Activated T-cell treated with anti-CD3 and anti-CD28 coated beads for 4 hours (primary cell): Measurements from ENCODE around the gene LPCAT4.

Source experiments
- DNase-seq: peaks from one replicate; pipeline ENCODE4 v3.0.0-alpha.2; 2020

Gene LPCAT4

GRCh38 chr15:34335176-34336032 is 31.6 kb downstream of the LPCAT4 start:
- no peak for DNase-seq

DNA sequence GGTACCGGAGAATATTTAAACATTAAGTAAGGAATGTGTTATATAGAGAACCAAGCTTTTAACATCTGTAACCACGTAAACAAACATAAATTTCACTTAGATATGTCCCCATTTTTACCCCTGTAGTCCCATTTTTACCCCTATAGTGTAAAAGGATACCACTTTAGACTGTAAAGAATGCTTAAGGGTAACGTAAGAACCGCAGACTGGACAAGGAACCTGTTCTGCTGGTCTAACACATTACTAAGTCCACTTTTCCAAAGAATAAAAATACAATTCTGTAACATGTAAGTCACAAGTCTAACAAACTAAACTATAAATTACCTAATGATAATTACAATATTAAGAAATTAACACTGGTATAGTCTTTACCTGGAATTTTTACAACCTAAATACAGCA is 32.3 kb downstream of the LPCAT4 start:
- no peak for DNase-seq

DNA sequence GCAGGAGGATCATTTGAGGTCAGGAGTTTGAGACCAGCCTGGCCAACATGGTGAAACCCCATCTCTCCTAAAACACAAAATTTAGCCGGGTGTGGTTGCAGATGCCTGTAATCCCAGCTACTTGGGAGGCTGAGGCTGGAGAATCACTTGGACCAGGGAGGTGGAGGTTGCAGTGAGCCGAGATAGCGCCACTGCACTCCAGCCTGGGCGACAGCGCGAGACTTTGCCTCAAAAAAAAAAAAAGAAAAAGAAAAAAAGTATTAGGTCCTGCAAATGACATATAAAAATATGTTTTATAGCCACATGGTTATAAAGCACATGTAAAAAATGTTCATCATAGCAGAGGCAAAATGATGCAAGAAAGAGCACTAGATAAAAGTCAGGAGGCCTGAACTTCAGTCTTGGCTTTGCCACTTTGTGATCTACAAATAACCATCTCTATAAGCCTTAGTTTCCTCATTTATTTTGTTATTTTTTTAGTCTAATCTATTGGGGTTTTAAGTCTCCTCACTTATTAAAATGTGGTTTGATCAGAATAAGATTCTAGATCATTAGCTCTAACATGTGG is 34.4 kb downstream of the LPCAT4 start:
- no peak for DNase-seq

- no peak for DNase-seq
Measured at GRCh38 chr15:34331809-34332208, 35.2 kb downstream of the LPCAT4 start.

GRCh38 chr15:34330279-34330678 is 36.7 kb downstream of the LPCAT4 start:
- DNase-seq = no peak

DNA sequence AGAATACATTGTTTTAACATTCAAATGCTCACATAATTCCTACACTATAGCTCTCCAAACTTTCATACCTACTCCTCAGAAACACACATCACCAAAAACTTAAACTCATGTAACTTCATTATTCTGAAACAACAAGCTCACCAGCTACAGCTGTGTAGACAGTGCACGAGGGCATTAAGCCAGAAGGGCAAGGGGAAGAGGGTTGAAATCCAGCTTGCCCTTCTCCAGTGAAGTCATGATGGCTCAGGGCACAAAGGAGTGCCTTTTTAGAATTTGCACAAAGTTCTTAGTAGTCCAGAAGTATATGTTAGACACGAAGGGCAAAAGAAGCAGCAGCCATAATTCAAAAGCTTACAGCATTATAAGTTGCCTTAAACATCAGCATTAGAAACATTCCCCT is 38.0 kb downstream of the LPCAT4 start:
- DNase-seq = no peak

DNA sequence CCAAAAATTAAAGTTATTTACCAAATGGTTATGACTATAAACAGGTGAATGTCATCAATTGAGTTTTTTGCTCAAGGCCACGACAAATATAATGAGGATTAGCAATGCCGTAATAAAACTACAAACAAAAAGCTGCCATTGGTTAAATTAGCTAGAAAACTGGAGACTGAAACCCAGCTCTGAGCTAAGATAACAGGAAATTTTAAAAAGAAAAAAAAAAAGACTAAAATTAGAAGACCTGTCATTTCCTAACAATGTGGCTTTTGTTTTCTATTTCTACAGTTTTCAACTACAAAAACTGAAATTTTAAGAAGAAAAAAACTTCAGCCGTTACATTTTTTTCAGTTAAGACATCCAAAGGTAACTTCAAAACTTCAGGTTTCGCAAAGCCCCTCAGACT is 39.1 kb downstream of the LPCAT4 start:
- no peak for DNase-seq

- DNase-seq = no peak
Measured at GRCh38 chr15:34325368-34325767, 41.6 kb downstream of the LPCAT4 start.

- DNase-seq = no peak
Measured at GRCh38 chr15:34324933-34325332, 42.1 kb downstream of the LPCAT4 start.

GRCh38 chr15:34323217-34323616 is 43.8 kb downstream of the LPCAT4 start:
- DNase-seq = no peak

GRCh38 chr15:34318277-34319079 is 48.5 kb downstream of the LPCAT4 start:
- no peak for DNase-seq

GRCh38 chr15:34314491-34315490 is 52.2 kb downstream of the LPCAT4 start:
- no peak for DNase-seq

- no peak for DNase-seq
Measured at GRCh38 chr15:34311563-34311962, 55.4 kb downstream of the LPCAT4 start.
